Fibroblast of the aortic adventitia (primary cell): Measurements from ENCODE around the gene JAG2. TPM values are rescaled to one million over a fixed set of nuclear protein-coding genes. Genes with fewer than 3 reads are reported as not detected.

ENCODE experiments used
- DNase-seq: peaks from one replicate; pipeline ENCODE4 v3.0.0-alpha.2; 2010; ENCODE audit warnings: low read depth
- H3K4me3 ChIP-seq: 2 replicates; pipeline ENCODE4 v1.5.1; 2011; ENCODE audit warnings: low read depth, mild to moderate bottlenecking, control low read depth, low read length, moderate library complexity
- total RNA-seq: library from RNA; depleted of rRNA; stranded (reverse); fragments of >200 nt; gene quantifications from 2 replicates; pipeline ENCODE4 v1.2.3, GENCODE V29; 2012; ENCODE audit warnings: low replicate concordance
- TF ChIP-seq, protein P1 (sequence below): IDR thresholded peaks from 2 replicates; pipeline ENCODE4 v1.5.1; 2011; ENCODE audit warnings: mild to moderate bottlenecking, low read length, control low read depth, inconsistent platforms; ENCODE audit not compliant: insufficient read depth

The JAG2 gene
- total RNA-seq, 1 donor = 0.63 TPM

DNA sequence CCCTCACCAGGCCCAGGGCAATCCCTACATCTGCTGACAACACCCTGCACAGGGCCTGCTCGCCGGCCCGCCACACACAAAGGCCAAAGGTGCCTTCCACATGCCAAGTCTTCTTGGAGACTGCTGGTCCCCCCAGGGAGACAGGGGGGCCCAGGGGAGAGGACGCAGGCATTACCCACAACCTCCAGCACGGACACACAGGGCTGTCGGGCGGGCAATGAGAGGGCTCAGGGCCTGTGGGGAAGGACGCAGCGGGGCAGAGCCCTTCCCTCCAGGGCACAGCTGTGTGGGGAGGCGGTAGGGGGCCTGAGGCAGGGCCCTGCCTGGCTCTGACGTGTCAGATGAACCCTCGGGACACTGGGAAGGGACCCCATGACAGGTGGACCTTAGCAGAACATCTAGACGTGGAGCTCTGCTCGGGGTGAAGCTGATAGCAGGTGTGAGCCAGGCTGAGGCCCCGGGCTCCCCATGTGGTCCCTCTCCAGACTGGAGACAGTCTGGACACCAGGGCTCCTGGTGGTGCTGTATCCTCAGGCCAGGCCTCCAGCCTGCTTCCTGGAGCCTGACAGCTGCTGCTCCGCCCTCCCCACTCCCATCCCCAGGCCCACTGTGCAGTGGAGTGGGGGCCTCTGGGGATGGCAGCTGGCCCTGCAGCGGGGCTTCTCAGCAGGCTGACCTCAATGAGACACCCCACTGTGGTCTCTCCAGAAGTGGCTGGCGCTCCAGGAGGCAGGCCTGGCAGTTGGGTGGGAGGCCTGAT is 44.1 kb upstream of the JAG2 start:
- H3K4me3 ChIP-seq = no peak overlapping the region
- DNase-seq = no peak
- TF ChIP-seq, protein P1, sequence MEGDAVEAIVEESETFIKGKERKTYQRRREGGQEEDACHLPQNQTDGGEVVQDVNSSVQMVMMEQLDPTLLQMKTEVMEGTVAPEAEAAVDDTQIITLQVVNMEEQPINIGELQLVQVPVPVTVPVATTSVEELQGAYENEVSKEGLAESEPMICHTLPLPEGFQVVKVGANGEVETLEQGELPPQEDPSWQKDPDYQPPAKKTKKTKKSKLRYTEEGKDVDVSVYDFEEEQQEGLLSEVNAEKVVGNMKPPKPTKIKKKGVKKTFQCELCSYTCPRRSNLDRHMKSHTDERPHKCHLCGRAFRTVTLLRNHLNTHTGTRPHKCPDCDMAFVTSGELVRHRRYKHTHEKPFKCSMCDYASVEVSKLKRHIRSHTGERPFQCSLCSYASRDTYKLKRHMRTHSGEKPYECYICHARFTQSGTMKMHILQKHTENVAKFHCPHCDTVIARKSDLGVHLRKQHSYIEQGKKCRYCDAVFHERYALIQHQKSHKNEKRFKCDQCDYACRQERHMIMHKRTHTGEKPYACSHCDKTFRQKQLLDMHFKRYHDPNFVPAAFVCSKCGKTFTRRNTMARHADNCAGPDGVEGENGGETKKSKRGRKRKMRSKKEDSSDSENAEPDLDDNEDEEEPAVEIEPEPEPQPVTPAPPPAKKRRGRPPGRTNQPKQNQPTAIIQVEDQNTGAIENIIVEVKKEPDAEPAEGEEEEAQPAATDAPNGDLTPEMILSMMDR = no peak

DNA sequence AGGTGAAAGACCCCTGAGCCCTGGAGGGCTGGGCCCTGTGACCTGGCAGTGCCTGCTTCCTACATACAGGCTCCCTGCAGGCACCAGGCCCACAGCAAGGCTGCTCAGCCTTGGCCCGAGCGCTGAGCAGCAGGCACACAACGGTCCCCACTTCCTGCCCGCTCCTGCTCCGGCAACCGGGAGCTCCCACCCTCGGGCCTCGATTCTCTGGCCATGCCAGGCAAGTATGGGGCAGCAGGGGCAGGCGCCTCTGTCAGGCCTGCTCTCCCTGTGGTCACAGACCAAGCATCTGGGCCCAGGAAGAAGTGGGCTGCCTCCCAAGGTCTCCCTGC is 43.1 kb upstream of the JAG2 start:
- H3K4me3 ChIP-seq = no peak overlapping the region
- DNase-seq = no peak
- TF ChIP-seq, protein P1 = no peak

DNA sequence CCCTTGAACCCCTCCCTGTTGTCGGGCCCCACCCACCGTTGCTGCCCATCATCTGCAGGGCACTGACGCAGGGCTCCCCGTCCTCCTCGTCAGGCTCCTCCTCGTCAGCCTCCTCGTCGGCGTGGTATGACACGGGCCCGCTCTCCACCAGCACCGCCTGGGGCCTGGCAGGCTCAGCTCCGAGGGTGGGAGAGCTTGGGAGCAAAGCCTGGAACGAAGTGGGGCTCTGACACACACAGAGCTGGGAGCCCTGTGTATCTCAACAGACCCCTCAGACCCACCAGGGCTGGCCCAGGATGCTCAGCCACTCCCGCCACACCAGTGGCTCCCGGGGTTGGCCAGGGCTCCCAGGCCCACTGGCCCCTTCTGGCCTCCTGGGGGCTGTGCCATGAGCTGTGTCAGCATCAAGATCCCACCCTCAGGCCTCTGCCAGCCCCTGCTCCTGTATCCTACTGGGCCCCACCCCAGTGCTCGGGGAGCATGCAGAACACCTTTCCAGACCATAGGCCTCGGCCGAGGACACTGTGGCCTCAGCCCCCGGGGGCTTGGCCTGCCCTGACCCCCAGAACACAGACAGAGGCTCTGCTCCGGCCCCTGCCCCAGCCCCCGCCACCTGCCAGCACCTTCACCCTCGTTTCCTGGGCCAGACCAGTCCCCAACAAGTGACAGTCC is 42.6 kb upstream of the JAG2 start:
- TF ChIP-seq, protein P1 = no peak
- DNase-seq = no peak
- no peak overlapping the region for H3K4me3 ChIP-seq

DNA sequence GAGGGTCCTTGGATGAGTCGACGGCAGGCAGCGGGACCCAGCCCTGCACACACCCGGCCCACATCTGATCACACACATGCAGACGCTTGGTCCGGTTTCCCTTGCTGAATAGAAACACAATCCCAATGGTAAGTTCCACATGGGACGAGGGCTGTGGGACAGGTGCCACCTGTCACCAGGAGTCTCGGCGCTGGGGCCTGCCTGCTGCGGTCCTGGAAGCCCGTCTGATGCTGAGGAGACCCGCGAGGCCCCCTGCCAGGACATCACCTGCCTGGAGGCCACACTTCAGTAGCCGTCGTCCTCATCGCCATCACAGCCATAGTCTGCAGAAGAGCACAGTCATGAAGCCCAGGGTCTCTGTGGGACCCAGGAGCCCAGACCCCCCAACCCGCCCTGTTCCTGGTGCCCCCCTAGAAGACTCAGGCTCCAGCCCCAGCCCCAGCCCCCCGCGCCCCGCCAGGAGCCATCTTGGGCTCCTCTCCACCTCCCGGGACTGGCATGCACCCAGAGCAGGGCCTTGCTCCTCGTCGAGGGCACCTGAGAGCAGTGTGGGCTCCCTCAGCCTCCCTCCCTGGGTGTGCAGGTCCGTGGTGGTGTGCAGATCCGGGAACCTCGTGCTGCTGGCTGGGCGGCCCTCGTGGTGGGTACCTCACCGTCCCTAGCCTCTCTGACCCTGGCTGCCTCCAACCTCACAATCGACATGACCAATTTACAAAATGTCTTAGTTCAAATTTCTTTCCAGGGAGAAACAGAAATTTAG is 41.9 kb upstream of the JAG2 start:
- no peak overlapping the region for H3K4me3 ChIP-seq
- TF ChIP-seq, protein P1 = no peak
- DNase-seq = no peak

DNA sequence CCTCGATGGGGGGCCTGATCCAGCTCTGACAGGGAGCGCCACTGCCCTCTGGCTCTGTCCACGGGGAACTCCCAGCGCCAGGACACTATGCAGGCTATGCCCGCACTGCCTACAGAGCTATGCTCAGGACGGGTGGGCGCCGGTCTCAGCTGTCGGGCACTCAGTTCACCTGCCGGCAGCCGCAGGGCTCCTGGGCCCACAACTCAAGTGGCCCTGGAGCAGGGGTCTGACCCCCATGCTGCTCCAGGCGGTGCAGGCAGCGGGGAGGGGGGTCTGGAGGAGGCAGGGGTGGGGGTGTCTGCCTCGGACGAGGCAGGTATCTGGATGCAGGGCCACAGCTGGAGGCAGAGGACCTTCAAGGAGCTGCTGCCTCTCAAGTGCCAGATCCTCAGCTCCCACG is 41.1 kb upstream of the JAG2 start:
- no peak for DNase-seq
- H3K4me3 ChIP-seq = no peak overlapping the region
- TF ChIP-seq, protein P1 = no peak

DNA sequence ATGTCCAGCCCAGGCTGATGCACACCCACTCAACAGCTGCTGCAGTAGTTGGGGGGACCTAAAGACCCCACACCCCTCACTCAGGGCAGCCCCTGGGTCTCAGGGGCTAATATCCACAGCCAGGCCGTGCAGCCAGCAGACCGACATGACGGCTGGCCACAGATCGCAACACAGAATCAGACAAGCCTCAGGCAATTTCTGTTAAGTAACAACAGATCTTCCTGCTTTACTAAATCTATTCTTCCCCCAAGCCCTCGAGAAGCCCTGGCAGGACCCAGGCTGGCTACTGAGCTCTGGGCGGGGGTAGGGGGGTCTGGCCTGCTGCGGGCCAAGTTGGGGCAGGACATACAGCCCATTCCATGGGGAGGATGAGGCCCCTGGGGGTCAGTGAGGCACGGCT is 40.5 kb upstream of the JAG2 start:
- H3K4me3 ChIP-seq = no peak overlapping the region
- DNase-seq = no peak
- TF ChIP-seq, protein P1 = no peak
